ENCODE data around the gene FXYD5. TPM values are rescaled to one million over a fixed set of nuclear protein-coding genes. Genes with fewer than 3 reads are reported as not detected.

Gene FXYD5
- total RNA-seq, 3 donors from 2014 or later: 52.4 to 56.7 (median 56.2) TPM

- intact Hi-C loops (cut with DNase I; ENCODE audit: low total_unique reads): no loop called here
Observed at GRCh38 chr19:35142606-35143230, 11.8 kb upstream of the FXYD5 start.

GRCh38 chr19:35143231-35143715 is 11.3 kb upstream of the FXYD5 start, which contains the start of gene FXYD7:
Gene FXYD7 (plus strand): TSS chr19:35143255. CDS start chr19:35143334, 79 bp downstream.
- peaks cover 0 to 19% of the 10 kb centered on the region in 2 donors for H3K27me3 ChIP-seq
- no peaks in the 10 kb centered on the region for H3K36me3 ChIP-seq
- peaks cover 0 to 5% of the 10 kb centered on the region in 2 donors for H3K4me1 ChIP-seq
- no peak for DNase-seq (ENCODE audit: low spot score in 2 of 2)
- H3K27ac ChIP-seq: peak within 1 kb of the TSS in 1 of 2 donors; percentile 20
- TF ChIP-seq POLR2A (IDR thresholded peaks at IDR 0.05) (no peak), POLR2AphosphoS5 (IDR thresholded peaks at IDR 0.05) (no peak)
- TF ChIP-seq, protein P1, sequence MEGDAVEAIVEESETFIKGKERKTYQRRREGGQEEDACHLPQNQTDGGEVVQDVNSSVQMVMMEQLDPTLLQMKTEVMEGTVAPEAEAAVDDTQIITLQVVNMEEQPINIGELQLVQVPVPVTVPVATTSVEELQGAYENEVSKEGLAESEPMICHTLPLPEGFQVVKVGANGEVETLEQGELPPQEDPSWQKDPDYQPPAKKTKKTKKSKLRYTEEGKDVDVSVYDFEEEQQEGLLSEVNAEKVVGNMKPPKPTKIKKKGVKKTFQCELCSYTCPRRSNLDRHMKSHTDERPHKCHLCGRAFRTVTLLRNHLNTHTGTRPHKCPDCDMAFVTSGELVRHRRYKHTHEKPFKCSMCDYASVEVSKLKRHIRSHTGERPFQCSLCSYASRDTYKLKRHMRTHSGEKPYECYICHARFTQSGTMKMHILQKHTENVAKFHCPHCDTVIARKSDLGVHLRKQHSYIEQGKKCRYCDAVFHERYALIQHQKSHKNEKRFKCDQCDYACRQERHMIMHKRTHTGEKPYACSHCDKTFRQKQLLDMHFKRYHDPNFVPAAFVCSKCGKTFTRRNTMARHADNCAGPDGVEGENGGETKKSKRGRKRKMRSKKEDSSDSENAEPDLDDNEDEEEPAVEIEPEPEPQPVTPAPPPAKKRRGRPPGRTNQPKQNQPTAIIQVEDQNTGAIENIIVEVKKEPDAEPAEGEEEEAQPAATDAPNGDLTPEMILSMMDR (IDR thresholded peaks at IDR 0.05): no peak
- intact Hi-C loops (cut with DNase I; ENCODE audit: low total_unique reads): no loop called here
- H3K4me3 ChIP-seq: peak within 1 kb of the TSS in 2 of 3 donors; percentile 30 to 53
- no peaks in the 10 kb centered on the region for H3K9me3 ChIP-seq

More at GRCh38 chr19:35142606-35143230, 11.8 kb upstream of the FXYD5 start:
- no peaks in the 10 kb centered on the region for H3K9me3 ChIP-seq
- no peak for DNase-seq (ENCODE audit: low spot score in 2 of 2)
- H3K4me1 ChIP-seq: peaks cover 0 to 5% of the 10 kb centered on the region in 2 donors
- peaks cover 0 to 19% of the 10 kb centered on the region in 2 donors for H3K27me3 ChIP-seq
- TF ChIP-seq POLR2A (IDR thresholded peaks at IDR 0.05) (no peak), POLR2AphosphoS5 (IDR thresholded peaks at IDR 0.05) (no peak)
- TF ChIP-seq, protein P1 (IDR thresholded peaks at IDR 0.05): no peak
- H3K4me3 ChIP-seq: peak overlapping the region in 2 of 3 donors; percentile 30 to 53
- no peaks in the 10 kb centered on the region for H3K36me3 ChIP-seq
- H3K27ac ChIP-seq: peak overlapping the region in 1 of 2 donors; percentile 20

GRCh38 chr19:35143818-35144217 is 10.7 kb upstream of the FXYD5 start:
- H3K27ac ChIP-seq: no peak overlapping the region

GRCh38 chr19:35144259-35144599 is 10.3 kb upstream of the FXYD5 start:
- no peak overlapping the region for H3K27ac ChIP-seq
- H3K36me3 ChIP-seq: no peaks in the 10 kb centered on the region
- intact Hi-C loops (cut with DNase I; ENCODE audit: low total_unique reads): no loop called here

More at GRCh38 chr19:35143818-35144217, 10.7 kb upstream of the FXYD5 start:
- no peak overlapping the region for H3K4me3 ChIP-seq
- intact Hi-C loops (cut with DNase I; ENCODE audit: low total_unique reads): no loop called here
- no peaks in the 10 kb centered on the region for H3K36me3 ChIP-seq
- H3K27me3 ChIP-seq: peaks cover 0 to 19% of the 10 kb centered on the region in 2 donors
- TF ChIP-seq, protein P1 (IDR thresholded peaks at IDR 0.05): no peak
- no peak for TF ChIP-seq POLR2A (IDR thresholded peaks at IDR 0.05)
- TF ChIP-seq POLR2AphosphoS5 (IDR thresholded peaks at IDR 0.05): no peak
- no peak for DNase-seq (ENCODE audit: low spot score in 2 of 2)
- H3K4me1 ChIP-seq: peaks cover 0 to 5% of the 10 kb centered on the region in 2 donors
- H3K9me3 ChIP-seq: no peaks in the 10 kb centered on the region

More at GRCh38 chr19:35144259-35144599, 10.3 kb upstream of the FXYD5 start:
- TF ChIP-seq POLR2A (IDR thresholded peaks at IDR 0.05) (no peak), POLR2AphosphoS5 (IDR thresholded peaks at IDR 0.05) (no peak)
- TF ChIP-seq, protein P1 (IDR thresholded peaks at IDR 0.05): no peak
- Histone ChIP-seq H3K27me3 (peaks cover 0 to 19% of the 10 kb centered on the region in 2 donors), H3K4me3 (no peak overlapping the region), H3K4me1 (peaks cover 0 to 5% of the 10 kb centered on the region in 2 donors), H3K9me3 (no peaks in the 10 kb centered on the region)
- DNase-seq (ENCODE audit: low spot score in 2 of 2): no peak
